RWPE1 (cell line): ENCODE results near the gene ANKRD11.
A peak's percentile ranks its signal among the peaks of the same experiment; 100 is the strongest.

Experiments
- CTCF ChIA-PET: fragments of 350-600 bp; sonication (Branson Sonifier 250); formaldehyde crosslinking; extraction: SDS; loops from one replicate; lab custom pipeline; 2021; lab: Yijun Ruan, JAX
- POLR2A ChIA-PET: fragments of 400-600 bp; formaldehyde crosslinking; extraction: SDS; loops from one replicate; lab custom pipeline; 2020; ENCODE audit warnings: antibody characterized with exemption; ENCODE audit not compliant: low non-redundant PET; lab: Yijun Ruan, JAX
- DNase-seq: peaks from one replicate; pipeline ENCODE4 v3.0.0; 2012; ENCODE audit warnings: low spot score
- H3K27ac ChIP-seq: fragments of 450-650 bp; 2 replicates; pipeline ENCODE4 v1.5.1; 2017
- CTCF ChIP-seq: fragments of 450-650 bp; conservative IDR thresholded peaks from 2 replicates; pipeline ENCODE4 v1.5.1; 2017; ENCODE audit warnings: low read depth, mild to moderate bottlenecking

Gene ANKRD11

GRCh38 chr16:89369266-89369895, 121.0 kb downstream of the ANKRD11 start:
- ChIA-PET POLR2A (no interaction called here), CTCF (interaction anchor here (0.7 to 1.1 kb wide), 3 partner anchors 34 to 1490 kb away, joined by 3 to 5 read pairs (median 3); no protein-coding TSS in a partner anchor)
- H3K27ac ChIP-seq, result peak overlapping the region; percentile 83
- no peak for TF ChIP-seq CTCF
- DNase-seq, result no peak

- H3K27ac ChIP-seq, result peak overlapping the region; percentile 83
- ChIA-PET CTCF (interaction anchor here (0.7 to 1.1 kb wide), 4 partner anchors 11 to 1489 kb away, joined by 3 to 5 read pairs (median 4); no protein-coding TSS in a partner anchor), POLR2A (no interaction called here)
- DNase-seq, result no peak
- TF ChIP-seq CTCF, result no peak
Observed at GRCh38 chr16:89368604-89369249, 121.6 kb downstream of the ANKRD11 start.

GRCh38 chr16:89367538-89367915, 122.8 kb downstream of the ANKRD11 start:
- ChIA-PET CTCF (interaction anchor here (0.7 kb wide), 1 partner anchor 13 kb away, joined by 3 read pairs; no protein-coding TSS in a partner anchor), POLR2A (no interaction called here)
- no peak for DNase-seq
- peak overlapping the region; percentile 83 for H3K27ac ChIP-seq
- TF ChIP-seq CTCF, result no peak

GRCh38 chr16:89366561-89367537, 123.5 kb downstream of the ANKRD11 start:
- DNase-seq, result no peak
- ChIA-PET CTCF (no interaction called here), POLR2A (no interaction called here)
- H3K27ac ChIP-seq, result peak overlapping the region; percentile 83
- TF ChIP-seq CTCF, result no peak

GRCh38 chr16:89365996-89366395, 124.4 kb downstream of the ANKRD11 start:
- no peak for TF ChIP-seq CTCF
- H3K27ac ChIP-seq, result peak overlapping the region; percentile 83
- POLR2A ChIA-PET, result no interaction called here
- CTCF ChIA-PET, result interaction anchor here (0.7 kb wide), 1 partner anchor 36 kb away, joined by 3 read pairs; no protein-coding TSS in a partner anchor
- no peak for DNase-seq

GRCh38 chr16:89365044-89365467, 125.3 kb downstream of the ANKRD11 start:
- no peak for TF ChIP-seq CTCF
- DNase-seq, result no peak
- ChIA-PET CTCF (interaction anchor here (0.9 kb wide), 1 partner anchor 14 kb away, joined by 3 read pairs; no protein-coding TSS in a partner anchor), POLR2A (interaction anchor here (0.6 kb wide), 1 partner anchor 12 kb away, joined by 3 read pairs; no protein-coding TSS in a partner anchor)
- peak overlapping the region; percentile 88 for H3K27ac ChIP-seq
